ENCODE results near the gene GPR179. TPM values are rescaled to one million over a fixed set of nuclear protein-coding genes. Genes with fewer than 3 reads are reported as not detected.

Gene GPR179, protein sequence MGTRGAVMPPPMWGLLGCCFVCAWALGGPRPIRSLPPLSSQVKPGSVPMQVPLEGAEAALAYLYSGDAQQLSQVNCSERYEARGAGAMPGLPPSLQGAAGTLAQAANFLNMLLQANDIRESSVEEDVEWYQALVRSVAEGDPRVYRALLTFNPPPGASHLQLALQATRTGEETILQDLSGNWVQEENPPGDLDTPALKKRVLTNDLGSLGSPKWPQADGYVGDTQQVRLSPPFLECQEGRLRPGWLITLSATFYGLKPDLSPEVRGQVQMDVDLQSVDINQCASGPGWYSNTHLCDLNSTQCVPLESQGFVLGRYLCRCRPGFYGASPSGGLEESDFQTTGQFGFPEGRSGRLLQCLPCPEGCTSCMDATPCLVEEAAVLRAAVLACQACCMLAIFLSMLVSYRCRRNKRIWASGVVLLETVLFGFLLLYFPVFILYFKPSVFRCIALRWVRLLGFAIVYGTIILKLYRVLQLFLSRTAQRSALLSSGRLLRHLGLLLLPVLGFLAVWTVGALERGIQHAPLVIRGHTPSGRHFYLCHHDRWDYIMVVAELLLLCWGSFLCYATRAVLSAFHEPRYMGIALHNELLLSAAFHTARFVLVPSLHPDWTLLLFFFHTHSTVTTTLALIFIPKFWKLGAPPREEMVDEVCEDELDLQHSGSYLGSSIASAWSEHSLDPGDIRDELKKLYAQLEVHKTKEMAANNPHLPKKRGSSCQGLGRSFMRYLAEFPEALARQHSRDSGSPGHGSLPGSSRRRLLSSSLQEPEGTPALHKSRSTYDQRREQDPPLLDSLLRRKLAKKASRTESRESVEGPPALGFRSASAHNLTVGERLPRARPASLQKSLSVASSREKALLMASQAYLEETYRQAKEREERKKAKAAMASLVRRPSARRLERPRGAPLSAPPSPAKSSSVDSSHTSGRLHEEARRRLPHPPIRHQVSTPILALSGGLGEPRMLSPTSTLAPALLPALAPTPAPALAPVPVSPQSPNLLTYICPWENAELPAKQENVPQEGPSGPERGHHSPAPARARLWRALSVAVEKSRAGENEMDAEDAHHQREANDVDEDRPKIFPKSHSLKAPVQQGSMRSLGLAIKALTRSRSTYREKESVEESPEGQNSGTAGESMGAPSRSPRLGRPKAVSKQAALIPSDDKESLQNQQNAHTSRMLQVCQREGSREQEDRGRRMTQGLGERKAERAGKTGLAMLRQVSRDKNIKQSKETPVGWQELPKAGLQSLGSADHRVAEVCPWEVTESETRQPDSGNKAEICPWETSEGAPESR (N-terminal part only)
- total RNA-seq (2014; rRNA removed; shearing (Covaris generic)) = not detected in 2 replicates

- no peak for DNase-seq (ENCODE audit: low read depth)
Observed at GRCh38 chr17:38343608-38344419, at the start of gene GPR179. Gene GPR179, minus strand, starts transcription at chr17:38343956. Its CDS starts 167 bp downstream, at chr17:38343789.

DNA sequence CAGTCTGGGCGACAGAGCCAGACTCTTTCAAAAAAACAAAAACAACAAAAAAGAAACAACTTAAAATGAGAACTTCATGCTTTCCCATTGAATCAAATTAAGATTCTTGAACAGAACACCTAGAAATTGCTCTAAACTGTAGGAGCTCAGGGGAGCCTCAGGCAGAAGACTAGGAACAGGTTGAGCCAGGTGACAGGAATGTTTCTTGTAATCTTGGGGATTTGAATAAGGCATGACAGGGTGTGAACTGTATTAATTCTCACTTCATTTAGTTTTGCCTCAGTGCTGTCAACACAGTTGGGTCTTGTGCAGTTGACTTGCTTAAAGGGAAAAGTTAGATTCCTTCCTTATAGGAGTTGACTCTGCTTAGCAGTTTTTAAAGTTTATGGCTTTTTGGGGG lies 35.7 kb upstream of the GPR179 start:
- no peak for DNase-seq (ENCODE audit: low read depth)

DNA sequence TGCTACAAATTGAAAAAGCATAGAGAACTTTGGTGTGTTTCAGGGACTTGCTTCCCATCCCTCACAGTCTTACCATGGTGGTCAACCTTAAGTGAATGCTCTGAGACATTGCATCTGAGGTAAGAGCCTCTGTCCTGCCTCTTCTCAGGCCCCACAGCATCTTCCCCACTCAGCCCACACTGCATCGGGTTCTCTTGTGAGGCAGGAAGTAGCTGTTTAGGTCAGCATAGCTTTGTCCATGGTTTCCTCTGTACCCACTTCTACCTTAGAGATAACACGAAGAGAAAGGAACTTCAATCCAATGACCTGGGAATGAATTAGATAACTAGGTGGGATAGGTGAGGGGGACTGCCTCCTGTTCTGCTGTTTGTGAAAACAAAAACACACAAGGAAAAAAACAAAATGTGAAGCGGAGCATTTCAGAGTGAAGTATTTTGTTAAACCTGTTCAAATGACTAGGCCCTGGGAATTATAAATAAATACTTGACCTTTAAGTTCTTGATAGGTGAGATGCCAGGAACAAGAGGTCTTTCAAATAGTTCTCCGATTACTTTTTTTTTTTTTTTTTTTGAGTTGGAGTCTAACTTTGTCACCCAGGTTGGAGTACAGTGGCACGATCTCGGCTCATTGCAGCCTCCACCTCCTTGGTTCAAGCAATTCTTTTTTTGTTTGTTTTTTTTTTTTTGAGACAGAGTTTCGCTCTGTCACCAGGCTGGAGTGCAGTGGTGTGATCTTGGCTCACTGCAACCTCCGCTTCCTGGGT lies 25.5 kb upstream of the GPR179 start:
- no peak for DNase-seq (ENCODE audit: low read depth)

DNA sequence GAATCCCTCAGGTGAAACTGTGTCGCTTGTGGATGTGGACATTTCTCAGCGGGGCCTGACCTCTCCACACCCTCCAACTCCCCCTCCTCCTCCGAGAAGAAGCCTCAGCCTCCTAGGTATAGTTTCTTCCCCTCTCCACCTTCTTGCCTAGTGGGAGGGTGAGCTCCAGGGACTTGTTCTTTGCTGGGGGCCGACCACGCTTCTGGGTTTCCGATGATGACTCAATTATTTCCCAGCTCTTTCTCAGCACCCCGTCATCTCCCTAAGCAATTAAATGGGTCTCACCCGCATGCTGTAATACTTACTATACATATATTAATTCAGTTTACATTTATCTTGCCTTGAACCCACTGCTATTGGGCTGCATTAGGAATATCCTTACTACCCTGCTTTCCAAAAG lies 21.0 kb upstream of the GPR179 start:
- no peak for DNase-seq (ENCODE audit: low read depth)

DNA sequence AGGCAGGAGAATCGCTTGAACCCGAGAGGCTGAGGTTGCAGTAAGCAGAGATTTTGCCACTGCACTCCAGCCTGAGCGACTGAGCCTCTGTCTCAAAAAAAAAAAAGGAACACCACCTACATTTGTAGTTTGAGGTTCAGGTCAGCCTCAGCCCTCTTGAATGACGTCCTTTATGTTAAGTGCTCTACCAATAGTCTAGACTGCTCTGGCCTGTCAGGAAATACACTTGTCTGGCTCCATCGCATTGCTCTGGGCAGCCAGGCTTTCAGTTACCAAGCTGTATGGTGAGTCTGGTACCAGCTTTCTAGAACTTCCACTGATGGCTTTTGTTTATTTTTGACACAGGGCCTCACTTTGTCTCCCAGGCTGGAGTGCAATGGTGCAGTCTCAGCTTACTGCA lies 19.3 kb upstream of the GPR179 start:
- DNase-seq (ENCODE audit: low read depth) = no peak

DNA sequence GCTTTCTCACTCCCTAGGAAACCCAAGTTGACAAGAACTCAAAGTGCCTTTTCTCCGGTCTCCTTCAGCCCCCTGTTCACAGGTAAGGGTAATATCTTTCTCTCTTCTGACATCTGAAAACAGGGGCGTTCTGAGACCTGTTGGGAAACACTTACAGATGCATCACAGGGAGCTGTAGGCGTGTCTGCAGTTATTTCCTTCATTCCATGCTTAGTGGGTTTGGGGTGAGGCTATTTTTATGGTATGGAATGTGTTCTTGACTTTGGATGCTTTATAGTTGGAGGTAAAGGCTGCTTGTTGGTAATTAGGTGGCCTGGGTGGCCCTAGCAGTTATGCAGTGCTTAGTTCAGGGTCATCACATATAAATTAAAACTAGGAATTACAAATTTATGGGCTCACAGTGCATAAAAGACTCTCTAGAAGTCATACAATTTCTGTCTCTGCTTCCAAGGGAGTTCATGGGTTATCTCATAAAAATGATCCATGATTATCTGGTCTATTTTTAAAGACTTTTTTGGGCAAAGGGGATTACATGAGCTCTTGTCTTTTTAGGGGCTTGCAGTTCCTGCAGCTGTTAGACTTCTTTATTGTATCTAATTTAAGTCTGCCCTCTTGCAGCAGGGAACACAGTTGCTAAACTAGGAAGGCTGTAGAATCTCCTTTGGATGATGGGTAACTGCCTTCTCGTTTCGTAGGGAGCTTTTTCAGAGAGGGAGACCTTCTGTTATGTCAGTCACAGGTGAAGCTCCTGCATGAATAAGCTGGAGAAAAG lies 18.1 kb upstream of the GPR179 start:
- no peak for DNase-seq (ENCODE audit: low read depth)

DNA sequence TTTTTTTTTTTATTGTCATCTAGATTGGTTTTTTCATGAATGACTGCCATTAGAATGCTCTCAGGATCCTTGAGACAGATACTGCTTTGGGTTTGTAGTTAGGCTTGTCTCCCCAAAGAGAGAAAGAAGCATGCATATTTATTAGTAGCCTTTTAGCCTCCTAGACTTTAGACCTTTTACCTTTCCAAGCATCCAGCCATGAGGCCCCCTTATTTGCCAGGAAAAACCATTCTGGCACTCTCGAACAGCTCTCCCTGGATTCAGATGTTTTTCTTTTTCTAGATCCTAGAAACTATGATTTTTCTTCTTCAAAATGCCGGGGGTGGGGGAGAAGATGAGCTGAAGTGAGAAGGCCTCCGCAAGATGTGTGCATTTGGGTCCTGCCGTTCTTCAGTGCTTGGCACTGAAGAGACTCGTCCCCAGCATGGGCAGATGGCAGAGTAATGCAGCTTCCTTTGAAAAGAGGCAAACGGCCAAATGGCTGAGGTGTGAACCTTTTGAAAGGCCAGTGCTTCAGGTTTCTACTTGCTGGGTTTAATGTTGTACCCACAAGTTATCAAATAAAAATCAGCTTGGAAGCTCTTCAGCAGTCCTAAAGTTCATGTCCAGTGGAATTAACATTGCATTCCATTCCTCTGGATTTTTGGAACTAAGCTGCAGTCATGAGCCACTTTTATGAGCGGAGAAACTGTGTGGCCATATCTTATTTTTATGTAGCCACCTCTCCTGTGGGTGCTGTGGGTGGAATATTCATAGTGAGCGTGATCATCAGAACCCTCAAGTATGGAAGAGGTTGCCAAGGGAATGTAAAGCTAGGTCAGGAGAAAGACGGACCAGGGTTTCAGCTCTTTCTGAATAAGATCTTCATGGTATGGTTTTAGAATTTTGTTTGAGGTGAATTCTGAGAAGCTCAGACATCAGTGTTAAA lies 15.1 kb upstream of the GPR179 start:
- no peak for DNase-seq (ENCODE audit: low read depth)

DNA sequence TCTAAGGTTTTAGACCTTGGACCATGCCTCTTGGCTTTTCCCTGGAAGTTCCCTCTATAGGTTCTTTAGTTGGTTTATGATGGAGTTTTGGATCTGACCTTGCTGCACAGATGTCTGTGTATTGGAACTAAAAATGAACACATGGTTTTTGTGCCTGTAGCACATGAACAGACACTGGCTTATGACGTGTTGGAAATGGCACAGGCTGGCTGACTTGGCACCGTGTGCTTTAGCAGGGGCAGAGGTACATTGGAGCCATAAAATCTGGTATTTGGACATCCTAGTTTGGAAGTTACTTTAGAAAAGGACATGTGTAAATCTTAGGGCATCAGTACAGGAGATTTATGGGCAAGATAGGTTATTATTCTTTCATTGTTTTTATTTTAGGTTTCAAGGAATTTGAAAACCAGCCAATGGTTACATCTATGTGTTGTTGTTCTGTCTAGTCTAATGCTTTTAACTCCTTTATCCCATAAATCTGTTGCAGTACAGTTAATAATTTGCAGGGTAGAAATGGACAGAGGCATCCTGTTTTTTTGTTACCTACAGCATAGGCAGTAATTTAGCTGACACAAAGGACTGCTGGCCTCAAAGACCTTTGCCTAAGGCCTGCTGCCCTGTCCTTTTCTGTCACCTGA lies 13.8 kb upstream of the GPR179 start:
- DNase-seq (ENCODE audit: low read depth) = no peak

DNA sequence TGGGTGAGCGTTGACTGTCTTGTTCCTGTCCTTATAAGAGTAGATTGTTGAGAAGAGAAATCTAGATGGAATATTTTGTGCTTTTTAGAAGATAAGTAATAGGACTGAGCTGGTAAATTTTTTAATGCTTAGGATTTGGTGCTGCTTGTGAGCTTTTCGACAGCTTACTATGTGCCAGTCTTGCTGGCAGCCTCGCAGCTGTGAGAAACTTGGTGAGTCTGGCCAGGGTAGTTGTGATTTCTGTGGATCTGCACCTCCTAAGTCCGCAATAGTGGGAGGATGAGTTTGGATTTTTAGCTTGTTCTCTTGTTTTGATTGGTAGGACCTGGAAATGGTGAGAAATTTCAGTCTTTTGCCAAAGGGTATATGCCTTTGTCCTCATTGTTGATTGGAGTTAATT lies 11.5 kb upstream of the GPR179 start:
- no peak for DNase-seq (ENCODE audit: low read depth)

GRCh38 chr17:38354466-38354865 lies 10.7 kb upstream of the GPR179 start:
- DNase-seq (ENCODE audit: low read depth) = no peak

- DNase-seq (ENCODE audit: low read depth) = no peak
Observed at GRCh38 chr17:38353668-38354067, 9.9 kb upstream of the GPR179 start.

- peak; percentile 9 for DNase-seq (ENCODE audit: low read depth)
Observed at GRCh38 chr17:38353086-38353604, 9.4 kb upstream of the GPR179 start.

- DNase-seq (ENCODE audit: low read depth) = peak; percentile 32
Observed at GRCh38 chr17:38352245-38353085, 8.7 kb upstream of the GPR179 start.

DNA sequence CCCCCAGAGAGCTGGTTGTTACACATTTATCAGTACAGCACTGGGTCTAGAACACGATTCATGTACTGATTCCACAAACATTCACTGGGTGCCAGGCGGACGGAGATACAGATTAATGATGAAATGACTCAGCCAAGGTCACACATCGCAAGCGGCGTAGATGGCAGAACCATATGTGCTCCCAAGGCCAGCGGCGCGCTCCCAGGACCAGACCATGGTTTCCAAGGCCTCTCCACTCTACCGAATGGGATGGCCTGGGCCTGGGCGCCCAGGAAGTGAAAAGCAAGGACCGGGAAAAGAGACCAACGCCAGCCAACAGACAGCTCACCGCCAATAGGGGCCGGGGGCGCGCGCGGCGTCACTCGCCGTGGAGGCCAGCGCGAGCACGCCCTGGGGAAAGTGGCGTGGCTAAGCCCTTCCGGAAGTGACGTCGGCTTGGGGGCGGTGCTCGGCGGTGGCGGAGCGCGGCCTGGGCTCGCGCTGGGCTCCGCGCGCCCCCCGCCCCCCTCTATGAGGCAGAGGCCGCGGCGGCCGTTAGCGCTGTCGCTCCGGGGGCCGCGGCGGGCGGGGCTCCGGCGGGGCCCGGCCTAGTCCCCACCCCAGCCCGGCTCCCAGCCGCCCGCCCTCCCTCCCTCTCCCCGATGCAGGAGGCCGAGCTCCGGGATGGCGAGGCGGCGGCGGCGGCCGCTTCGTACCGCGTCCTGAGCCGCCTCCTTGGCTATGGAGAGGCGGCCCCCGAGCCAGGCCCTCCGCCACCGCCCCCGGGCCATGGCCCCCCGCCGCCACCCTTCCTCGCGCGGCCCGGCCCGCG lies 7.9 kb upstream of the GPR179 start, which contains the start of gene SOCS7:
Gene SOCS7 (plus strand): TSS at position 433 of the 811 bp plus-strand sequence. CDS start 209 bp downstream, at position 642.
- peak; percentile 81 for DNase-seq (ENCODE audit: low read depth)

- DNase-seq (ENCODE audit: low read depth) = no peak
Observed at GRCh38 chr17:38350035-38350434, 6.3 kb upstream of the GPR179 start.

Measured in M059J (cell line).